Activated naive CD8-positive, alpha-beta T cell treated with anti-CD3 and anti-CD28 coated beads, Interleukin-2, amount 50 U/mL, for 16 hours (primary cell): ENCODE data around the gene LINGO3.

Experiments
- DNase-seq: peaks from one replicate; pipeline ENCODE4 v3.0.0-alpha.2; 2020; ENCODE audit warnings: low read depth, low spot score

Gene LINGO3

DNA sequence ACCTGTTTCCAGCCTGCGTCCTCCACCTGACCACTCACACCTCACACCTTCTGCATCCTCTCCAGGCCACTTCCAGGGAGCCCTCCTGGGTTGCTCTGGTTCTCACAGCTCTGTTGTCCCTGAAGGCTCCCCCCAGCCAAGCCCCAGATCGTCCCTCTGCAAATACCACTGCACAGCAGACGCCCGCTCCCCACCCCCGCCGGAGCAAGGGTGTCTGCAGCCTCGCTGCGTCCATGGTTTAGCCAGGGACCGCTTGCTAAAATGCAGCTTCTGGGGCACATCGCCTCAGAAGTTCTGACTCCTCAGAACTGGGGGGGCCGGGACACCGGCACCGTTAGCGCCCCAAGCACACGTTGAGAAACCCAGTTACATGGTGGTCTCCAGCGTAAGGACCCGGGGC is 983 bp downstream of the LINGO3 start:
- no peak for DNase-seq

- DNase-seq = no peak
These were observed 1.6 kb downstream of the LINGO3 start for GRCh38 chr19:2306281-2306806.

DNA sequence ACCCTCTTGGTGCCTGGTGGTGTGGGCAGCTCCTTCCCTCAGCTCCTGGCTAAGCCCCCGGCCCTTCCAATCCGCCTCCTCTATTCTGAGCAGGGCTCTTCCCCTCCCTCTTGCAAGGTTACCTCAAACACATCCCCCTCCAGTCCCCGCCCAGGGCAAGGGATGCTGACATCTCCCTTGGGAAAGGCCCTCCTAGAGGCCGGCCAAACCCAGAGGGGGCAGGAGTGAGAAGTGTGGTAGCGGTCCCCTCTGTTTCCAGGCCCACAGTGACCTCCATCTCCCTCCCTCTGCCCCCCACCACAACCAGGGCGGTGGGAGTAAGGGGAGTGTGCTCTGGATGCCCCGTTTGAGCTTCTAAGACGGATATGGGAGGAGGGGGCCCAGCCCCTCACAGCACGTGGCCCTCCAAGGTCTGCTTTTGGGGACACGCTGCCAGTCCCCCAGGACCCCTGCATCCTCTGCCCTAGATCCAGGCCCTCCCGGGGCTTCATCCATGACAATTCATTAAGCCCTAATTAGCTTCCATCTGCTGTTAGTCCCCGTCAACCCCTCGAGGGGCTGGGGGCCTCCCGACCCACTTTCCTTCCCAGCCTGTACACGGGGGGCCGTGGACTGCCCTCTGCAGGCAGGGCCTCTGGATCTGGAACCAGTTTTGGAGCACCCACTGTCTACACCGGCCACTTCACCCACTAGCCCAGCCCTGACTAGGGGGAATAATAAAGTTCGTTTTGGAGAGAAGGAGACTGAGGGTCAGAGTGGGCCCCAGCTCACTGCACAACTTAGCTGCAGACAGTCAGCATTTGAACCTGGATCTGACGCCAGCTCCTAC is 2.3 kb downstream of the LINGO3 start:
- no peak for DNase-seq

GRCh38 chr19:2303211-2303798 is 4.6 kb downstream of the LINGO3 start:
- no peak for DNase-seq

- no peak for DNase-seq
These were observed 5.4 kb downstream of the LINGO3 start for GRCh38 chr19:2302319-2303210.

GRCh38 chr19:2300533-2300932 is 7.4 kb downstream of the LINGO3 start:
- DNase-seq = no peak

GRCh38 chr19:2296141-2296540 is 11.8 kb downstream of the LINGO3 start:
- DNase-seq = no peak

GRCh38 chr19:2294687-2295335 is 13.1 kb downstream of the LINGO3 start:
- DNase-seq = no peak

- DNase-seq = no peak
These were observed 16.7 kb downstream of the LINGO3 start for GRCh38 chr19:2291185-2291751.

- DNase-seq = no peak
These were observed 17.3 kb downstream of the LINGO3 start for GRCh38 chr19:2290441-2291184.

DNA sequence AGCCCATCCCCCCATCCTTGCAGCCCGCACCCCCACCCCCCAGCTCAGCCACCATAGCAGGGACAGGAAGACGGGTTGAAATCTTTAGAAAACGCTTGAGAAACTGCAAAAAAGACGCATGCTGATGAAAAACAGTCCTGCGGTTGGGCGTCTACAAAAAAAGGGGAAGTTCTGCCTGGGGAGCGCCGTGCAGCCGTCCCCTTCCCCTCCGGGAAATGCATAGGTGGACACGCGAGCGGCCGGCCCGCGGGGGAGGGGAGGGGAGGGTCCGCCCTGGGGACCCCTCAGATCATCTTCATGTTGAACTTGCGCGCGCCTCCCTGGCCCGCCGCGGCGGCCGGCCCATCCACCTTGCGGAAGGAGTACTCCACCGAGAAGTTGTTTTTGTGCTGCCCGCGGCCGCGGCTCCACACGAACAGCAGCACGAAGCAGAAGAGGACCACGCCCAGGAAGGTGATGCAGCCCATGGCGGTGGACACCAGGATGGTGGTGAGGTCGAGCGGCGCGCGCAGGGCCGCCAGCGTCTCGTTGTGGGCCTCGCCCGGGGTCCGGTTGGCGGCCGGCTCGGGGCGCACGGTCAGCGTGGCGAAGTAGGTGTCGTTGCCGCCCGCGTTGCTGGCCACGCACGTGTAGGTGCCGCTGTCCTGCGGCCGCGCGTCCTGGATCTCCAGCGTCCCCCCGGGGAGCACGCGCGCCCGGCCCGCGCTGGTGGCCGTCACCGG is 18.1 kb downstream of the LINGO3 start:
- DNase-seq = no peak

- no peak for DNase-seq
These were observed 18.9 kb downstream of the LINGO3 start for GRCh38 chr19:2288818-2289713.

DNA sequence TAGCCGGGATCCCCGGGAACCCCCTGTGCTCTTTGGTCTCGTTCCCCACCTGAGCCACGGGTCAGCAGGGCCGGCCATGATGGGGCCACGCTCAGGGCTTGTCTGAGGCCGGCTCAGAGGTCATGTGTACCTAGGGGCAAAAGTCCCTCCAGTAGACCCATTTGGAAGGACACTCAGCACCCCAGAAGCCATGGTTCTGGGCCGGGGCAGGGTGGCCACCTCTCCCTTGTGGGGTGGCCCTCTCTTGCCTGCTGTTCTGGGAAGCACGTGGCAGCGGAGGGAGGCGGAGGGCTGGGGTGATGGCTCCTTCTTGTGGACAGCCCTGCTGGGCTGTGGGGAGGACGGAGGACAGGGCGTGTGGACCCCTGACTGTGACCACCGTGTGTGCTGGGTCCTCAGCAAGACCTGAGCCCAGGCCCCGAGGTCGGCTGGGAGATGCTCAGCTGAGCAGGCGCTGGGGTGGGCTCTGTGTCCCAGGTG is 19.6 kb downstream of the LINGO3 start:
- DNase-seq = no peak

- no peak for DNase-seq
These were observed 20.2 kb downstream of the LINGO3 start for GRCh38 chr19:2287585-2288337.

DNA sequence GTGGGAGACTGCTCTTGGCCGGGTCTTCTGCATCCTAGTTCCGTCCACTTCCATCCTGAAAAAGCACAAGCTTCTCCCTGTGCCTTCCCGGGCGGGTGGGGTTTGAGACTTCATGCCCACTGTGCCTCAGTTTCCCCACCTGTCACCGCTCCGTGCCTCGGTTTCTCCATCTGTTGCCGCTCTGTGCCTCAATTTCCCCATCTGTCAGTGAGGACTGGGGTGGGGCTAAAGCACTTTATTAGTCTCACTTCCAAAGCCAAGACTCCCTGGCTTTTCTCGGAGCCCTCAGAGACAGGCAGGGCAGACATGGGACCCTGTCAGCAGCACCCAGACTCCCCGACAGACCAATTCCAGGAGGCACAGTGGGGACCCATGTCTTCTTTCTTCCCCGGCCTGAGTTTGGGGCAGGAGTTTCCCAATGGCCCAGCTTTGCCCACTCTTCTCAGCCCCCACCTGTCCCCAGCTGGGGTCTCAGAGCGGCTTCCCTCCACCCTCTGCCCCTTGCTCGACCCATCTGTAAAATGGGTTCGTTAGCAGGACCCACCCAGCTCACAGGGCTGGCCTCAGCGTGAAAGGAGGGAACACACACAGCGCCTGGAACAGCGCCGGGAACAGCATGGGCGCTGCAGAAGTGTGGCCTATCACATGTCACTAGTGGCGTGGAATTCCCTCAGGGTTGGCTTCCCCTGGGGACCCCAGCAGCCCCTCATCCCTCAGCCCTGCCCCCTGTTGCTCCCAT is 21.4 kb downstream of the LINGO3 start:
- DNase-seq = no peak

- DNase-seq = no peak
These were observed 24.0 kb downstream of the LINGO3 start for GRCh38 chr19:2283835-2284507.

DNA sequence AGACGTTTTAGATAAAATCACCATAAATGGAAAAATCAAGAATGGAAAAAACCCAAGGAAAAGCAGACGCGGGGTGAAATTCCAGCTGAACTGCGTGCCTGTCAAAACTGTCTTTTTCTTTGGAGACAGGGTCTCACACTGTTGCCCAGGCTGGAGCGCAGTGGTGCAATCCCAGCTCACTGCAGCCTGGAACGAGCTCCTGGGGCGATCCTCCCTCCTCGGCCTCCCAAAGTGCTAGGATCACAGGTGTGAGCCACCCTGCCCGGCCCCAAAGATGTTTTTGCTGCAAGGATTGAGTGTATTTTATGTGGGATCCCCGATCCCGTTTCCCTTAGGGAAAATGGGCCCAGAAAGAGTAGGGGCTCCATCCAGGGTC is 25.1 kb downstream of the LINGO3 start:
- no peak for DNase-seq
